GM19324 (cell line): ENCODE data around the gene SPRR5.

Experiments
- ATAC-seq: cut with Tn5 transposase; IDR thresholded peaks from one replicate; pipeline ENCODE4 v1.9.1; 2021; ENCODE audit warnings: mild to moderate bottlenecking, moderate library complexity; ENCODE audit not compliant: unreplicated experiment, low FRiP score

The SPRR5 gene

DNA sequence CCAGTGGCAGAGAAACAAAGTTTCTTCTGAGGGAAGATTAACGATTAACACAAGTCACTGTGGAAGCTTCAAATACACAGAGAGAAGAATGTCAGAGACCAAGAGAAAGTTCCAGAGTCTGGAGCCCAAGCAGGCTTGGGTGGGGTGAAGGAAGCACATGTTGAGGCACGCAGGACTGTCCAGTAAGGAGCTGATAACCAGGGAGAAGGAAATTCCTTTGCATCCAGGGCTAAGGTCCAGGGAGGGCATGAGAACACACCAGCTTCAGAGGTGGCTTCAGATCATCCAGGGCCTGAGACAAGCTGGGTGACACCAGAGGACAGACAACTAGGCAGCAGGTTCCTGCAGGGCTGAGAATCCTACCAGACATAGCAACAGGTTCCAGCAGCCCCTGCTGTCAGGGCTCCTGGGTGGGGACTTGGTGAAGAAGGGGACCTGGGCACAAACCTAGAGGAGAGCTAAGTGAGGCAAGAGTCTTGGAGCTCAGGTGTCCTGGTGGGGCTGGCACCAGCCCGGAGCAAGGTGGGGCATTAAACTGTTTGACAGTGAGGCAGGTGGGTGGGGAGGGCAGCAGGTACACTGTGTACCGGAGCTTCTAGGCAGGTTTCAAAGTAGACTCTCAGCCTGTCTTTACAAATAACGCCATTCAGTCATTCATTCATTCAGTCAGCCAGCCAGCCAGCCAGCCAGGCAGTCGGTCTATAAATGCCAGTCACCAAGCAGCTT is 34.3 kb downstream of the SPRR5 start:
- no peak for ATAC-seq

DNA sequence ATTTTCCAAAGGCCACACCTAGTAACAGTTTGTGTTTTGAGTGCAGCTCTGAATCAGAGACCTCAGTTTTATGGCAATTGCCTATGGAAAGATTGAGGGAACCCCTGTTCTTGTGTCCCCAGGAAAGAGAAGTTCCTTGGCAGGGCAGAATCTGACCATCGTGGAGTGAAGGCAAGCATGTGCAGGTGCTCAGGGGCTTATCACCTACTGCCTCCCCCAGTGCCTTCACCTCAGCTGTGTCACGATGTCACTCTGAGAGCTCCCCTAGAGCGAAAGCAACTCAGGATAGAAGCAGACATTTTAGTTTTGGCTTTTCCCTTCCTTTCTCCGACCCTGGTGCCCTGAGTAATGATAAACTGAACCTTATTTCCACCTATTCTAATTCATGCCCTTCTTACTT is 35.1 kb downstream of the SPRR5 start:
- no peak for ATAC-seq

DNA sequence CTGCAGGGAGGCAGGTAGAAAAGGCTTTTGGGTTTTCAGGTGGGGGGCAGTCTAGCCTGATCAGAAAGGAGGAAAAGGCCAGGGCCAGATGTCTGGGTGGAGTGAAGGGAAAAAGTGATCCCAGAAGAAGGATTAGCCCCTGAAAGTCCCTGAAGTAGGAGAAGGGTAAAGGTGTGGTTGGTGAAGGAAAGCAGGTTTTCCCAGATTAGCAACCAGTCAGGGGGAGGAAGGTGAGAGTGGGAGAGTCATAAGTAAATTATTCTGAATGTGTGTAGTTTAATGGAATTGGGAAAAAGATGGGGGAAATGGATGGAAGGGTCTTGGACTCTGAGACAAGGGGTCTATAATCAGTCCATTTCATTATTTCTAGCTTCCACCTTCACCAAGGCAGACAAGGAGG is 36.2 kb downstream of the SPRR5 start:
- no peak for ATAC-seq

DNA sequence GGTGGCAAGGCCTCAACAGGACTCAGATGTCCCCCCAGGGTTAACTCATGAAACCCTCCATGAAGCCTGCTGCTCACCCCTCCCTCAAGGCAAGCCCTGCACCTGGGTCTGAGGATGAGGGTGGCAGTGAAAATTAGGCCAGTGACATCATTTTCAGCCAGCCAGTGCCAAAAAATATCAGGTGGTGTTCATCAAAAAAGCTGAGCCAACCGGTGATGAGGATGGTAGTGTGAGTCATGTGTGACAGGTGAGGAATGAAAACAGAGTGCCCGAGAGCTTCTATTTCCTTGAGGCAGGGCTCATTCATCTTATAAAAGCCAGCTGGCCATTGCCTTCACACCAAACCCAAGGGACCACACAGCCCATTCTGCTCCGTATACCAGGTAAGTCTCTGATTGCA is 36.7 kb downstream of the SPRR5 start, which contains the start of gene SPRR1A:
TSS of gene SPRR1A (plus strand) at position 339 of the 400 bp plus-strand sequence. CDS start 1,150 bp downstream, outside the sequence.
- no peak for ATAC-seq

DNA sequence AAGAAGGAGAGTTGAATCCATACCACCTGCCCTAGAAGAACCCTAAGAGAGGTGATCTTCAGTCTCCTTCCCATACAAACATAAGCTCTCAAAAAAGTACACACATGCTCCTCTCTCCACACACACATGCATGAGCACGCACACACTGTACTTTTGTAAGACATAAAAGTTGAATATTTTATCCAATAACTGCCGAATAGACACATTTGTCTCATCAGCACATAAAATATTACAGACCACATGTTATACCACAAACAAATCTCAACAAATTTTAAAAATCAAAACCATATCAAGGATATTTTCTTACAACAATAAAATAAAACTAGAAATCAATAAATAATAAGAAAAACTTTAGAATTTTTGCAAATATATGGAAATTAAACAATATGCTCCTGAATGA is 39.6 kb downstream of the SPRR5 start:
- ATAC-seq, result no peak

DNA sequence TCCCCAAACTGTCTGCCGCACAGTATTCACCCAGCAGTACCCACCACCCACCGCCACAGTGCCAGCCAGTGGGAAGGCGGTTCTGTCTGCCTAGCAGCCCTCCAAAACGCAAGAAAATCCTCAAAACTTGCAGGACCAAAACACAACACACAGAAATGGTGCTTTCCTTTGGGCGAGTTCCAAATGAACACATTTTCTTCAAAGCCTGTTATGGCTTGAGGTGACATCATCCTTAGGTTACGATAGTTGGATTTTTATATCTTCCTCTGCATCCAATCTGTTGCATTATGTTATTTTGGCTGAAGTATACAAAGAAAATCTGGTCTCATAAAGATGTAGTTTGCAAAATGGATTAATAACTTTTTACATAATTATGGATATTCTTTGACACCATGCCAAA is 46.2 kb downstream of the SPRR5 start:
- ATAC-seq, result no peak

DNA sequence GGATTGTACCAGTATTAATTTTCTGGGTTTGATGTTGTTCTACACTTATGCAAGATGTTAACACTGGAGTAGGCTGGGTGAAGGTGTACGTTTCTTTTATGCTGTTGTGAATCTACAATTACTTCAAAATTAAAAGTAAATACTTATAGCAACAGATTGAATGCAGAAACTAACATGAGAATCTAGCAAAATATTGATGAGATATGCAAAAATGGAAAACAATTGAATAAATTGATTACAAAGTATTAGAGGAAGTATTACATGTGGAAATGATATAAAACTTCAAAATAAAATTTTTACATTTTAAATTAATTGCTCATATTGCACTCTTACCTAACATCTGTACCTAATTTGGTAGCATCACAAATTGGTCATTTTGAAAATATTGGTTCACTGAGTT is 48.8 kb downstream of the SPRR5 start:
- no peak for ATAC-seq

DNA sequence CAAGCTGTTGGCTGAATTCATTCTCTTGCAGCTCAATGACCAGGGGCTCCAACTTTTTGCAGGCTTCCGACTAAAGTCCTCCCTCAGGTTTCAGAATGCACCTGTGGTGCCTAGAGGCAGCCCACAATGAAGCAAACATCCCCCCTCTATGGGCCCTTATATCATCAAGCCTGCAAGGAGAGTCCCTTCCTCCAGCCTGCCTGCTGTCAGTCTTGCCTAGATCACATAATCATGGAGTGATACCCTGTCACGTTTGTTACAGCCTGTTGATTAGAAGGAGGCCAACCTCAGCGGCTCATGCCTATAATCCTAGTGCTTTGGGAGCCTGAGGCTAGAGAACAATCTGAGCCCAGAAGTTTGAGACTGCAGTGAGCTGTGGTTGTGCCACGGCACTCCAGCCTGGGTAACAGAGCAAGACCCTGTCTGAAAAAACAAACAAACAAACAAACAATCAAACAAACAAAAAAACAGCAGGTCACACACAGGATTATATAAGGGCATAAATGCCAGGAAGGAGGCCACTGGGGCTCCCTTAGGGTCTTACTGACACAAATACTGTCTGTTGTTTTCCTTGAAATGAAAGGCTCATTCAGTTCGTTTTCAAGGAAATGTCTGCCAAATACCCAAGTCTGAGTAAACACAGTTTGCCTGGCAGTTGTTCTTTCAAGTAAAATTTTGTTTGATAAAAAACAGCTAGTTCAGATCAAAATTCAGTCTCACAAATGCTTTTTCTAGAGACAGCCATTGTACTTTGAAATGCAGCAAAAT is 49.8 kb downstream of the SPRR5 start:
- no peak for ATAC-seq

DNA sequence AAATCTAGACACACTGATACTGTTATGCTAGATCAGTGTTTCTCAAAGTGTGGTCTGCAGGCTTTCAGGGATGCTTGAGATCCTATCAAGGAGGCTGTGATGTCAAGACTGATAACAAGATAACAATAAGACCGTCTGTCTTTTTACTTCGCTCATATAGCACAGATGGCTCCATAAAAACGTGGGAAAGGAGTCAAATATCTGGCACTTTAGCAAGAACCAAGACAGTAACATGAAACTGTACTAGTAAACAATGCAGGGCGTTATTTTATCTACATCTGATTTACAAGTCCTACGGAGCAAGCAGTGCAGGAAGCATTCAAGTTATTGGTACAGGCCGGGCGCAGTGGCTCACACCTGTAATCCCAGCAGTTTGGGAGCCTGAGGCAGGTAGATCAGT is 50.9 kb downstream of the SPRR5 start:
- ATAC-seq, result no peak

DNA sequence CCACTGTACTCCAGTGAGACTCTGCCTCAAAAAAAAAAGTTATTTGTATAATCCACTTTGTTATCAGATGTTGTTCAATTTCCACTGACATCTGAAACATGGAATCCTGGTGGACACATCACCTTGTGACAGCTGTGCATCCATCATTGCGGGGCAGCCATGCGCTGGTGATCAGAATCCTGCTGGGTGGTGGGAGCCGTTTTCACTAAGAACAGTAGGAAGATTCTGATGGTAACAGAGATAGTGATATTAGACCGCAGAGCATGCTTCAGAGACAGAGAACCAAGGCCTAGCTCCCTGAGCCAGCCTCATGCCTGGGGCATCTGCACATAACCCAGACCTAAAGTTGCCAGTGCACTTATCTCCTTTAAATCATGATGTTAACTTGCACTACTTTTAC is 51.5 kb downstream of the SPRR5 start:
- no peak for ATAC-seq
